ENCODE measurements around the gene GPR146. TPM values are rescaled to one million over a fixed set of nuclear protein-coding genes. Genes with fewer than 3 reads are reported as not detected.
"Not testable (repeated sequence)": the region's sequence is repeated elsewhere in the genome, so short reads cannot be mapped to it uniquely, and the experiment has no call there.

Gene GPR146
- total RNA-seq, 1 experiment from 2014 or later = 22.2 TPM

GRCh38 chr7:1033546-1034145 lies 10.7 kb upstream of the GPR146 start:
- in situ Hi-C loops (cut with HindIII; ENCODE audit: low pct_unique_long_range_greater_than_20kb, low sequenced_read_pairs) = no loop called here
- no peak for DNase-seq (ENCODE audit: low read depth)

DNA sequence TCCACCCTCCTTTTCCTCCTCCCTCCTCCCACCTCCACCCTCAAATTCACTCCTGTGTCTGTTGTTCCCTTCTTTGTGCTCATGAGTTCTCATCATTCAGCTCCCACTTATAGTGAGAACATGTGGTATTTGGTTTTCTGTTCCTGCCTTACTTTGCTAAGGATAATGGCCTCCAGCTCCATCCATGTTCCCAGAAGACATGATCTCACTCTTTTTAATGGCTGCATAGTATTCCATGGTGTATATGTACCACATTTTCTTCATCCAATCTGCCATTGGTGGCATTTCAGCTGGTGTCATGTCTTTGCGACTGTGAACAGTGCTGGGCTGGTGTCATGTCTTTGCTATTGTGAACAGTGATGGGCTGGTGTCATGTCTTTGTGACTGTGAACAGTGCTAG lies 9.6 kb upstream of the GPR146 start:
- DNase-seq (ENCODE audit: low read depth); in situ Hi-C loops (cut with HindIII; ENCODE audit: low pct_unique_long_range_greater_than_20kb, low sequenced_read_pairs): not testable (repeated sequence)

DNA sequence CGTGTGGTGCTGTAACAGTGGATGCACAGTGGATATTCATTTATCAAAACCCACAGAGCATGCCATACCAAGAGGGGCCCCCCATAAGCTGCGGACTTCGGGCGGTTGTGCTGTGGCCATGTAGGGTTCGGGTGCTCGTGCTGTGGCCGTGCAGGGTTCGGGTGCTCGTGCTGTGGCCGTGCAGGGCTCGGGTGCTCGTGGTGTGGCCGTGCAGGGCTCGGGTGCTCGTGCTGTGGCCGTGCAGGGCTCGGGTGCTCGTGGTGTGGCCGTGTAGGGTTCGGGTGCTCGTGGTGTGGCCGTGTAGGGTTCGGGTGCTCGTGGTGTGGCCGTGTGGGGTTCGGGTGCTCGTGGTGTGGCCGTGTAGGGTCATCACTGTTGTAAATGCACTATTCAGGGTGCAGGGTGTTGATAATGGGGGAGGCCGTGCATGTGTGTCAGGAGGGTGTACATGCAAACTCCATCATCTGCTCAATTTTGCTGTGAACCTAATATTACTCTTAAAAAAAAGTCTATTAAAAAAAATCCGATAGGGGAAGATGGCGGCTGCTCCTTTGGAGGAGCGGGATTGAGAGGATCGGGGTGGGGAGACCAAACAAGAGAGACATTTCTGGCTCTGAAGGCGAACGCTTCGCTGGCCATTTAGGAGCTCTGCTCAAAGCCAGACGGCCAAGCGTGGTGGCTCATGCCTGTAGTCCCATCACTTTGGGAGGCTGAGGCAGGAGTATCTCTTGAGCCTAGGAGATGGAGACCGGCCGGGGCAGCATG lies 8.0 kb upstream of the GPR146 start:
- DNase-seq (ENCODE audit: low read depth); in situ Hi-C loops (cut with HindIII; ENCODE audit: low pct_unique_long_range_greater_than_20kb, low sequenced_read_pairs): not testable (repeated sequence)

DNA sequence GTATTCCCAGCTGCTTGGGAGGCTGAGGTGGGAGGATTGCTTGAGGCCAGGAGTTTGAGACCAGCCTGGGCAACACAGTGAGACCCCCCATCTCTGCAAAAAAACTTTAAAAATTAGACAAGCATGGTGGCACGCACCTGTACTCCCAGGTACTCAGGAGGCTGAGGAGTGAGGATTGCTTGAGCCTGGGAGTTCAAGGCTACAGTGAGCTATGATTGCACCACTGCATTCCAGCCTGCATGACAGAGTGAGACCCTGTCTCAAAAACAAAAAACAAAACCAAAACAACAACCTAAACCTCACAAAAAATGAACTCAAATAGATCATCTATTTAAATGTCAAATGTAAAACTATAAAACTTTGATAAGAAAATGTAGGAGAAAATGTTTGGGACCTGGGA lies 4.1 kb upstream of the GPR146 start:
- DNase-seq (ENCODE audit: low read depth); in situ Hi-C loops (cut with HindIII; ENCODE audit: low pct_unique_long_range_greater_than_20kb, low sequenced_read_pairs): not testable (repeated sequence)

DNA sequence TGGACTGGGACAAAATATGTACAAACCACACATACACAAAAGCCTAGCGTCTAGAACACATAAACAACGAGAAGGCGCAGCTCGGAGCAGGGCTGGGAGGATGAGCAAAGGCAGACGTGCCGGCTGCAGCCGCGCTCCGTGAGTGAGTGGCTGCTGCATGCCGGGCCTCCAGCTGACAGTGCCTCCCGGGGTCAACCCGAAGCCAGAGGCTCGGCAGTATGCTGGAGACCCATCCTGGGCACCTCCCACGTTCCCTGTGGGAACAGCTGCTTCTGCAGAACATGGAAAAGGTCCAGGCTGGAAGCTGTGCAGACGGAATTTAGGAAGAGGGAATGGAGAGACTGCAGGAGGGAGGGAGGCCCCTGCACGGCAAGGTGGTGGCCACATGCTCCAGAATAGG lies 3.6 kb upstream of the GPR146 start:
- in situ Hi-C loops (cut with HindIII; ENCODE audit: low pct_unique_long_range_greater_than_20kb, low sequenced_read_pairs) = no loop called here
- no peak for DNase-seq (ENCODE audit: low read depth)

DNA sequence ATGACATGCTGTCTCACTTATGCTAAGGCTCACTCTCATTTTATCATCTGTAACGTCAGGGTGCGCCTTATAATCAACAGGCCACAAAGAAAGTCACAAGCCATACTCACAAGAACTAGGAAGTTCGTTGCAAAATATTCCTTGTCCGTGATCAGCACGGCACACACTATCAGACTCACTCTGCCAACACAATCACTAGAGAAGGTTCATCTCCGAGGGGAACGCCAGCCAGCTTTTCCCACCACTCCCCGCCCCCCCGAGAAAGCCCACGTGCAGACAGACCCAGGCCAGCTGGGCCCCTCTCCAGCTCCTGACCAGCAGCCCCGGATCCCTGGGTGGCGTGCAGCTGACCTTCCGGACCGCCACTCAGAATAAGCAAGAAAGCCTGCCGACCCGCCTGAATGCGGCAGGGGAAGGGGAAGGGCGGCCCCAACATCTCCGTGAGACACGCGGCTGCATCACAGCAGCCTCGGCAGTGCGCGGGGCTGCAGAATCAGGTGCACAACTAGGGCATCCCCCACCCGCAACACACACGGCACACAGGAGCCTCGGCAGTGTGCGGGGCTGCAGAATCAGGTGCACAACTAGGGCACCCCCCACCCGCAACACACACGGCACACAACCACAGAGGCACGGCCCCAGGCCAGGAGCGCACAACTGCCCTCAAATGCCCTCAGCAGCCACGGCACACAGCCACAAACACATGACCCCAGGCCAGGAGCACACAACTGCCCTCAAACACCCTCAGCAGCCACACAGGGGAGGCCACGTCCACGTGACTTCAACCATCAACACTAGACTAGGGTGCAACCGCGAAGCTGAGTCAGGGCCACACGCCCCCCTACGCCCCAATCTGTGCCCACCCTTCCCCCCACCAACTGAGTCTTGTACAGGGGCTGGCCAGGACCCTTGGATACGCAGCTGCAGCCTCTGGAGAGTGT lies 2.5 kb upstream of the GPR146 start:
- no peak for DNase-seq (ENCODE audit: low read depth)
- in situ Hi-C loops (cut with HindIII; ENCODE audit: low pct_unique_long_range_greater_than_20kb, low sequenced_read_pairs) = no loop called here

DNA sequence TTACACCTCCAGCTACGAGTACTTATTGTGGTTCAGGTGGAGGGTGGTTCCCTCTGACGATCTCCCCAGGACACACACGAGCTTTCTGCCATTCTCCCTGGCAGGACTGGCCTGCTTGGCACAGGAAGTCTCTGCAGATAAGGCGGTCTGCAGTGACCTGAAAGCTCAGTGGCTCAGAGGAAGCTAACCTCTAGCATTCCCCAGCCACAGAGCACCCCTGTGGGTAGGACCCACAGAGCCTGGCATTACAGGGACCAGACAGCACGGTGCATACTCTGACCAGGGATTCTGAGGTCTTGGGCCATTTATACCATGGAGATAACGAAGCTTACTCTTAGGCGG lies 1.9 kb upstream of the GPR146 start:
- in situ Hi-C loops (cut with HindIII; ENCODE audit: low pct_unique_long_range_greater_than_20kb, low sequenced_read_pairs) = no loop called here
- no peak for DNase-seq (ENCODE audit: low read depth)

DNA sequence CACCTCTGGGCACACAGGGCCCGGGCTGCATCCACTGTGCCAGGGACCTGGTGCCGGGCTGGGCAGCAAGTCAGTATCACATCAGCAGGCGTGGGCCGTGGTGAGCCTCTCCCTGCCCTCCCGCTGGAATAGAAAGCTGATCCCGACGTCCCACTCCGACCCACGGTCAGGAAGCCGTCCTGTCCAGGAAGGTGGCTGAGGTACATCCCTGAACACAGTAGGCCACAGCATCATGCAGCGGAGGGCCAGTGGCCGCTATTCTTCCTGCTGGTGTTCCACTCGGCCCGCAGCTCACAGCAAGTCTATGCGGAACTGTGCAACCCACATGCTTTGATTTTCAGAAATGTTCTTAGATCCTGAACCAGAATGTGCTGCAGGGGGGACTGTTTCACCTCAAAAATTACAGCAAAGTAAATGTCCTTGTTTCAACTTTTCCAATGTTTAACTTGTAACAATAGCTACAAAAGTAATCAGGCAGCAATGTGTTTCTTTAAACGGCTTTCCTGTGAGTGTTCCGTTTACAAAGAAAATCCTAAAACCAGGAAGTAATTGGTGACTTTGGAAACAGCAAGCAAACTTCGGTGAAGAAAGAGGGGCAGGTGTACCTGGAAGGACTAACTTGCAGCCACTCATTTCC lies 676 bp upstream of the GPR146 start:
- in situ Hi-C loops (cut with HindIII; ENCODE audit: low pct_unique_long_range_greater_than_20kb, low sequenced_read_pairs) = no loop called here
- no peak for DNase-seq (ENCODE audit: low read depth)

GRCh38 chr7:1045069-1046063 lies 1.0 kb downstream of the GPR146 start:
- in situ Hi-C loops (cut with HindIII; ENCODE audit: low pct_unique_long_range_greater_than_20kb, low sequenced_read_pairs) = no loop called here
- DNase-seq (ENCODE audit: low read depth) = peak; percentile 60

DNA sequence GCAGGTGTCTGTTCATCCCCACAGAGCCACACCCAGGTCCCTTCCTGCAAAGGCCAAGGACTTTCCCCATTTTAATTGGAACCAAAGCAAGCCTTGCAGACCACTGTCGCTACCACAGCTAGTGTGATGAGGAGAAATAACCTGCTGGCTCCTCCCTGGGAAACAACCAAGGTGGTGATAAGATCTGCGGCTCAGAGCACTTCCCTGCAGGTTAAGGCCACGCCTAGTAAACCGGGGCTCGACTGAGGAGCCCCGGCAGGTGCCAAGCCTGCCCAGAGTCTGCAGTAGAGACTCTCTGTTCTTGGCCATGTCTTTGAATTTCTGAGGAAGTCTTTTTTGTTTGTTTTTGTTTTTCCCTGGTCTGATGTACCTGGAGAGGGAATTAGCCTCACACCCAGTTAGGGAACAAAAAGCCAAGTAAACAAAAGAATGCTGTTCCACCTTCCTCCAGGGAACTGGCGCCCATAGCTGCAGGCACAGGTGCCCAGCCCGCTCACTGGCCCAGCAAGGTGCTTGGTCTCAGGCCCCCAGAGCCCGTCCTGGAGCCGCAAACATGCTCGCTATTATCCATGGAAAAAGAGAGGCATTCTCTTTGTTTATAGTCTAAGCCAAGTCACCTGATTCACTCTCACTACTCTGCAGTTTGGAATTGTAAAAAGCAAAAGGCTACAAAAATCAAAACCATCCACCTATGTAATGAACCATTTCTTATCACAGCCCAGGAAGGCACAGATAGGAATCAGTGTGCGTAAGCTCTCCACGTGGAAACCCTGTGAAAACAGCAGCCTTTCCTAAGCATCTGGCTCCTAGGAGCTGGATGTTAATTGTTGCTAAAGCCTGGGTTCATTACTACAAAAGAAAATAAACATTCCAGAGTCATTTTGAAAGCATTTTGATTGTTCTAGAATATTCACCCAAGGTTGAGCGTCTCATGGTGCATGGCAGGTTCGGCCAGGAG lies 2.7 kb downstream of the GPR146 start:
- in situ Hi-C loops (cut with HindIII; ENCODE audit: low pct_unique_long_range_greater_than_20kb, low sequenced_read_pairs) = no loop called here
- no peak for DNase-seq (ENCODE audit: low read depth)

- in situ Hi-C loops (cut with HindIII; ENCODE audit: low pct_unique_long_range_greater_than_20kb, low sequenced_read_pairs) = no loop called here
- no peak for DNase-seq (ENCODE audit: low read depth)
Observed at GRCh38 chr7:1049006-1049741, 4.8 kb downstream of the GPR146 start.

GRCh38 chr7:1049801-1050200 lies 5.5 kb downstream of the GPR146 start:
- no peak for DNase-seq (ENCODE audit: low read depth)
- in situ Hi-C loops (cut with HindIII; ENCODE audit: low pct_unique_long_range_greater_than_20kb, low sequenced_read_pairs) = no loop called here

DNA sequence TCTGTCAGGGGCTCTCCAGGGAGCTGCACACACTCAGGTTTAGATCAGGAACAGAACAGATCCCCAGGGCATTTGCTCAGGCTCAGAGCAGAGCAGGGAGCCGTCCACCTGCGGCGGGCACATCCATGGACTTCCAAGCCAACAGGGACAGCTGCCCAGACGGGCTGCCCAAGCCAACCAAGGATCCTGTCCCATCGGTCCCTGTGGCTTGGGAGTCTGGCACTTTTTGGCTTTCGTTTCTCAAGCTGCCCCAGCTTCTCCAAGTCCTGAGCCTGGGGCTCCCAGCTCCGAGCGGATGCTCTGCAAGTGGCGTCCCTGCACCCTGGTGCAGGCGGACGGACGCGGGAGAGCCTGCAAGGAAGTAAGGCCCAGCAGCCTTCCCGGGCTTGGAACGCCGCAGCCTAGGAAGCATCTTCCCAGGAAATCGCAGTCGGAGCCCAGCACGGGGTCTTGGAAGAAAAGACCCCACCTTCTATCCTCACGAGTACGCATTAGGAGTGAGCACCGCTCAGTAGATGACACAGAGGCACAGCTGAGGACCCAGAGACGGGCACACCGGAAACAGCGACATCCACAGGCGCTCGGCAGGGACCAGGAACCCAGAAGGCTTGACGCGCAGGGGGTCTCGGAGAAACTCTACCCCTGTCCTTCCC lies 6.0 kb downstream of the GPR146 start:
- in situ Hi-C loops (cut with HindIII; ENCODE audit: low pct_unique_long_range_greater_than_20kb, low sequenced_read_pairs) = no loop called here
- no peak for DNase-seq (ENCODE audit: low read depth)

GRCh38 chr7:1050956-1051690 lies 6.8 kb downstream of the GPR146 start:
- in situ Hi-C loops (cut with HindIII; ENCODE audit: low pct_unique_long_range_greater_than_20kb, low sequenced_read_pairs) = no loop called here
- no peak for DNase-seq (ENCODE audit: low read depth)

All from Caki2 (cell line).